Activated CD8-positive, alpha-beta memory T cell treated with anti-CD3 and anti-CD28 coated beads for 1 hour (primary cell): ENCODE results near the gene PDYN.

Experiments used
- DNase-seq, 2 donors: peaks; one replicate each; pipeline ENCODE4 v3.0.0-alpha.2; 2020; ENCODE audit warnings: low read depth in 1 of 2; ENCODE audit errors: extremely low read depth in 1 of 2

PDYN gene

DNA sequence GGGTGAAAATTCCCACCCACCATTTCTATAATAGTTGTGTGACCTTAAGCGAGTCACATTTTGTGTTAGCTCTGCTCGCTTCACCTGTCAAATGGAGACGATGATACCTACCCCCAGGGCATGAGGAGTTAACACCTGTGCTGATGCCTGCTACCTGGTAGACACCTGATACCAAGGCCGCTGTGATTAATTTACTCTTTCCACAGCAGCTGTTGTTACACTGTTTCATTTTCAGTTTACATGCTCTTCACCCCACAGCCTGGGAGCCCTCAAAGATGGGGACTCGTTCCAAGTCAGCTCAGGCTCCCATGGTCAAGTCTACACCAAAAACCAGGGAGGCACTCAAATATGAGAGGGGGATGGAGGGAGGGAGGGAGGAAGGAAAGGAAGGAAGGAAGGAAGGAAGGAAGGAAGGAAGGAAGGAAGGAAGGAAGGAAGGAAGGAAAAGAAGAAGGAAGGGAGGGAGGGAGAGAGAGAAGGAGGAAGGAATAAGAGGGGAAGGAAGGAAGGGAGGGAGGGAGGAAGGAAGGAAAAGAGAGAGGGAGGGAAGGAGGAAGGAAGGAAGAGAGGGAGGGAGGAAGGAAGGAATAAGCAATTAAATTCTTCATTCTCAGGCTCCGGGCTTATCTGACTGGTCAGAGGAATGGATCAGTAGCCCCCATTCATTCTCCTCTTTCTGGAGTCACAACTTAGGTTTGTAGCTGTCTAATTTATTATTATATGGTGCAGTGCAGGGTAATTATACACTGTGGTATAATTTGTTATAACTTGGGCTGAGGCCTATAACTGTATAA lies 40.9 kb downstream of the PDYN start:
- DNase-seq: no peak

GRCh38 chr20:1951436-1952115 lies 42.3 kb downstream of the PDYN start:
- DNase-seq: no peak

DNA sequence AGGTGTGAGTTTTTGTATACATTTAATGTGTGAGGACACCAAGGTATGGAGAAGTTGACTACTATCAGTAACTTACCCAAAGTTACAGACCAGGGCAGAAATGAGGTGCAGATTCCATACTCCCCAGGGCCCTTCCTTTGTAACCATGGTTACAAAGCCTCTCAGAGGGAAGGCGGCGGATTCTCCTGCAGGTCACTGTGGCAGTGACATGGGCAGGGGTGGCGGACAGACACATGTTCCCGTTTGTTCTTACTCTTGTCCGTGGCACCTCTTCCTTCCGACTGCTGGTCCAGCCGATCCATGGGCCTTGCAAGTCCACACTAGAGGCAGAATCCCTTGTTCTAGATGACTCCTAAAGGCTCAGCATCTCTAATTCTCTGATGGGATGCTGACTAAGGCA lies 43.0 kb downstream of the PDYN start:
- DNase-seq: no peak

- no peak for DNase-seq
Observed at GRCh38 chr20:1949347-1950100, 44.3 kb downstream of the PDYN start.

- DNase-seq: no peak
Observed at GRCh38 chr20:1947535-1947846, 46.4 kb downstream of the PDYN start.

- no peak for DNase-seq
Observed at GRCh38 chr20:1946762-1947534, 46.9 kb downstream of the PDYN start.

GRCh38 chr20:1946442-1946761 lies 47.5 kb downstream of the PDYN start:
- no peak for DNase-seq

- no peak for DNase-seq
Observed at GRCh38 chr20:1945660-1946059, 48.2 kb downstream of the PDYN start.

DNA sequence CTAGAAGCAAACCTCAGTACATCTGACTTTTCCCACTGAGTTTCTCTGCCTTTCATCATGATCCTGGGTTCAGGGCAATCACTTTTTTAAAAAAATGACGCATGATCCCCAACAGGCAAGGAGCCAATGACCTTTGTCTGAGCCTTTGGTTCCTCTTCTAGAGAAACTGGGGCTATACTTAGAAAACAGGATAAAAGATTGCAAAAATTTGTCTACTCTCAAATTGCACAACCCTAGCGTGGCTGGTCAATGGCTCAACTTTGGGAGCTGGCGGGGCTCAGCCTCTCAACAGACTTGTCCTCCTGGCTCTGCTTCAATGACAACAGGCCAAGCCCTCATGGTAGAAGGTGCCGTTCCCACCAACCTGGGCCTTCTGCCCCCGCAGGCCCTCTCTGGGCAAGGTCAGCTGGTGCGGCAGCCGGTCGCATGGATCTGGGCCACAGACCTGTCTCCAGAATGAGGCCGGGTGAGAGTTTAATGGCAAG lies 48.7 kb downstream of the PDYN start:
- no peak for DNase-seq

DNA sequence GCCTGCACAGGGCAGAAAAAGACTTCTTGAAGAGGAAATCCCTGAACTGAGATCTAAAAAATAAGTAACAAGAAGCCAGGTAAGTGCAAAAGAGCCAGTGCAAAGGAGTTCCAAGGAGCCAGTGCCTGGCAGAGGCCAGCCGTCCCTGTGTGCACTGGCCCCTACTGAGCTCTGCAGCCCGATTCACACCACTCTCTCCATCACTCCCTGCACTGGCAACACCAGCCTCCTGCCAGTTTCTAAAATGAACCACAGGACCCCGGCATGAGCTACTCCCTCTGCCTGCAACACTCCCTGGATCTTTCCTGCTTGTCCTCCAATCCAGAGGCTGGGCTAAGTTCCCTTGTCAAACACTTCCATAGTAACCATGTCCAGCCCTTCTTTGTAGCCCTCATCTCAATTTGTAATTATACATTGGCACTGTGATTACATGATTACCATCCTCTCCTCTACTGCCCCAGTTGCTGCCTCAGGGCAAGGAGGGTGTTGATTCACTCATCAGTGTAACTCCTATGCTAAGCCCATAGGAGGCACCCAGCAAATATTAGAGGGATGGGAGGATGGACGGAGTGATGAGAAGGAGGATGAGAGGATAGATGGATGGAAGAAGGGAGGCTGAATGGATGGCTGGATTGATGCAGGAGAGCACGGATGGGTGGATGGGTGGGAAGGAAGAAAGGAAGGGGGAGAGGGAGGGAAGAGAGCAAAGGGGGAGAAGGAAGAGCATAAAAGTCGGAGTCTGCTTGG lies 49.3 kb downstream of the PDYN start:
- no peak for DNase-seq

DNA sequence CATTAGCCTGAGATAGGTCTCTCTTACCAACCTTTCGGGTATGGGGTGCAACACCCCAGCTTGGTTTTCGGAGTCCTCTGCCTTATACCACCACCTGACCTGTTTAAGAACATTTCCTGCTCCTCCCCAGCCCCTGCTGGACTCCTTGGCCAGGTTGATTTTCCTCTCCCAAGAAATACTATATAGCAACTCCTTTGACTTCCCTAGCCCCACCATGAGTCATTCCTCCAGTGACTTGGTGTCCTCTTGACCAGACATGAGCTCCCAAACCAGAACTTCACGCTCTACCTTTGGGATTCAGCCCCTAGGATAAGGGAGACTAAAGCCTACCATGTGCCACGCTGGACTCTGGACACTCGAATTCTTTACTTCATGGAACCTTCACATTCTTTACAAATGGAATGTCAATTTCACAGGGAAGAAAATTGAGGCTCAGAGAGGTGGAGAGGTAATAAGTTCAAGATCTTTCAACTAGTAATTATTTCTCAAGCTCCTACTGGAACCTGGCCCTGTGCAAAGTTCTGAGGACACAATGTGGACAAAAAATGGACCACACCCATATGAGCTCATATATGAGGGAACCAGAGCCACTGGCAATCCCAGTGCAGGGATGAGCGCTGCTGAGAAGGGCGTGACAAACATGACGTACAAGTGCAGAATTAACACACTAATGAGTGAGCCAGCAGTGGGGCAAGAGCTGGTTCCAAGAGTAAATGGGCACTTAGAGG lies 50.4 kb downstream of the PDYN start:
- DNase-seq: no peak

DNA sequence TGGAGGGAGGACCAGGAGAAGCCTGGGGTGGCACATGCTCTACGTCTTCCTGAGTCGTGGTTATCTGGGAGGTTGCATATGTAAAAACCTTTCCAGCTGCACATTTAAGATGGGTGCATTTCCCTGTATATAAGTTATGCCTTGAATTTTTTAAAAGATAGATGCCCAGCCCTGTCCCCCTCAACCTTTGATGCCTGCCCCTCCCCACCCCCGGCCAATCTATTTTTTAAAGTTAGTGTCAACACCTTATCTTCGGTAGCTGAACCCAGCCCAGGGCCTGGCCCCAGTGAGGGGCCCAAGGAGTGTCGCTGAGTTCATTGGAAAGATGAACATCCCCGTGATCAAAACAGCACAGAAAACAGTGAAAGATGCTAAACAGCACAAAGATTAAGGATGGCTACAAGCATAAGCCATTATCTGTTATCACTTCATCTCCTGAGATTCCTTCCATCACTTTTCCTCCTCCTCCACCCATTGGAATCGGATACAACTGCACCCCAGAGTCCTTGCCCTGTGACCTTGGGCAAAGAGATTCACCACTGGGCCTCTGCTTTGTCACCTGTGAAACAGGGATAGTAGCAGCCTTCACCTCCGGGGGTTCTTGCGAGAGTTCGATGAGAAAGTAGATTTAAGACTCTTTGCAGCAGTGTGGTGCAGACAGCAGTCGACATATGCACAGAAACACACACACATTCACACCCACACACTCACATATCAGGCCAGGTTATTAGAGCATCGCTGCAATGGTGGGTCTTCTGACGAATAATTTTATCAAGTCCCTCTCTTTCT lies 51.2 kb downstream of the PDYN start:
- DNase-seq: no peak

DNA sequence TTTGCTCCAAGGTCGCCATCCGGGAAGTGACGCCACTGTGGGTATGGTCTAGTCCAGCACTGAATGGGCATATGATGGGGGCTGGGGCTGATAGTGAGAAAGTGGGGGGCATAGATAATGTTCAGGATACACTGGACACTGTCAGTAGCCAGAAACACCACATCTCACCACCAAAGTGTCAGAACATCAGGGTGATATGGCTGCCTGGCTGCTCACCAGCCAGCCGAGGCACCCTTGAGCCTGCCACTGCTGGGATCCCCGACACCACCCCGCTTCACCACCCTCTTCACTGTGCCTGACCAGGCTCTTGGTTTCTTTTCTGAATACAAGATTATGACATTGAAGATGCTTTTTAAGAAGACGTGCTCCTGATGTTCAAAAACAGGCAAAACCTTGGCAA lies 51.8 kb downstream of the PDYN start:
- DNase-seq: no peak

GRCh38 chr20:1941226-1941625 lies 52.6 kb downstream of the PDYN start:
- DNase-seq: no peak

DNA sequence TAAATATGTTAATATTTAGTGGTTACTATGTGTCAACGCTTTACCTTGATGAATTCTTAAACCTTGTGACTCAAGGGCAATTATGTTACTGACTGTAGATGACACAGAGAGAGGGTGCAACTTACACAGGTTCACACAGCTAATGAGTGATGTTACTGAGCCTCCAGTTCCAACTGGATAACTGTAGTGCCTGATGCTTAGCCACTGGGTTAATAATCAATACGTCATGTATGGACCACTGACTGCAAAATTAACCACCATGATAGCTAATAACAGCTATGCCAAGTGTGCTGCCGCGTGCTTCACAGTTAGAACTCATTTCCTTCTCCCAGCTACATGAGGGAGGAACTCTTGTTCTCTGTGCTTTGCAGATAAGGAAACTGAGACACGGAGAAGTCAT lies 53.3 kb downstream of the PDYN start:
- DNase-seq: no peak

DNA sequence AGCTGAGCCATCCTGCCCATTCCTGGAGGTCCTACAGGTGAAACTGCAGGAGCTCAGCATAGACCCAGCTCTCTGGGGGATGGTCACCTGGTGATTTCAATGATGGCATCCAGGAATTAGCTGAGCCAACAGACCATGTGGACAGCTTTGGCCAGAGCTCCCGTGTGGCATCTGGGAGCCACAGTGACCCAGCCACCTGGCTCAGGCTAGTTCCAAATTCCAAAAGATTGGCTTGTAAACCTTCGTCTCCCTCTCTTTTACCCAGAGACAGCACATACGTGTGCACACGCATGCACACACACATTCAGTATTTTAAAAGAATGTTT lies 54.6 kb downstream of the PDYN start:
- no peak for DNase-seq

- DNase-seq: no peak
Observed at GRCh38 chr20:1938464-1939269, 55.2 kb downstream of the PDYN start.

DNA sequence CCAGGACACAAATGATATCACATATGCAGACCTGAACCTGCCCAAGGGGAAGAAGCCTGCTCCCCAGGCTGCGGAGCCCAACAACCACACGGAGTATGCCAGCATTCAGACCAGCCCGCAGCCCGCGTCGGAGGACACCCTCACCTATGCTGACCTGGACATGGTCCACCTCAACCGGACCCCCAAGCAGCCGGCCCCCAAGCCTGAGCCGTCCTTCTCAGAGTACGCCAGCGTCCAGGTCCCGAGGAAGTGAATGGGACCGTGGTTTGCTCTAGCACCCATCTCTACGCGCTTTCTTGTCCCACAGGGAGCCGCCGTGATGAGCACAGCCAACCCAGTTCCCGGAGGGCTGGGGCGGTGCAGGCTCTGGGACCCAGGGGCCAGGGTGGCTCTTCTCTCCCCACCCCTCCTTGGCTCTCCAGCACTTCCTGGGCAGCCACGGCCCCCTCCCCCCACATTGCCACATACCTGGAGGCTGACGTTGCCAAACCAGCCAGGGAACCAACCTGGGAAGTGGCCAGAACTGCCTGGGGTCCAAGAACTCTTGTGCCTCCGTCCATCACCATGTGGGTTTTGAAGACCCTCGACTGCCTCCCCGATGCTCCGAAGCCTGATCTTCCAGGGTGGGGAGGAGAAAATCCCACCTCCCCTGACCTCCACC lies 56.4 kb downstream of the PDYN start:
- DNase-seq: no peak
